HG03280 (cell line): ENCODE data around the gene FXYD4.
"Not testable (repeated sequence)": the region's sequence is repeated elsewhere in the genome, so short reads cannot be mapped to it uniquely, and the experiment has no call there.

Experiments
- ATAC-seq: cut with Tn5 transposase; IDR thresholded peaks from one replicate; pipeline ENCODE4 v1.9.1; 2021; ENCODE audit warnings: mild to moderate bottlenecking, moderate library complexity; ENCODE audit not compliant: unreplicated experiment

FXYD4 gene, protein sequence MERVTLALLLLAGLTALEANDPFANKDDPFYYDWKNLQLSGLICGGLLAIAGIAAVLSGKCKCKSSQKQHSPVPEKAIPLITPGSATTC

DNA sequence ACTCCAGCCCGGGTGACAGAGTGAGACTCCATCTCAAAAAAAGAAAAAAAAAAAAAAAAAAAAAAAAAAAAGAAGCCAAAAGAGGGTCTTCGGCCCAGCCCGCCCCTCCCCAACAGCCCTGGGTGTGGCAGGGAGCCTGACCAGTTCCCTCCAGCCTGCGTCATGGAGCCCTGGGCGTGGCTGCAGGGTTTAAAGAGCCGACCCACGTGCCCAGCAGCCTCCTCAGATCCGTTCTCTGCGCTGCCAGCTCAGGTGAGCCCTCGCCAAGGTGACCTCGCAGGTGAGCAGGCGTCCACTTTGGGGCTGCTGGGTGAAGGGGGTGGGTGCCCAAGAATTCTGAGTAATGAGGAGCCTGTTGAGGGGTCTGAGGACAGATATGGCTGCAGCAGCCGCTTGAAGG is at the start of gene FXYD4:
Gene FXYD4, plus strand, starts transcription at position 219 of the 400 bp plus-strand sequence. CDS start 2,111 bp downstream, outside the sequence.
- ATAC-seq: no peak

DNA sequence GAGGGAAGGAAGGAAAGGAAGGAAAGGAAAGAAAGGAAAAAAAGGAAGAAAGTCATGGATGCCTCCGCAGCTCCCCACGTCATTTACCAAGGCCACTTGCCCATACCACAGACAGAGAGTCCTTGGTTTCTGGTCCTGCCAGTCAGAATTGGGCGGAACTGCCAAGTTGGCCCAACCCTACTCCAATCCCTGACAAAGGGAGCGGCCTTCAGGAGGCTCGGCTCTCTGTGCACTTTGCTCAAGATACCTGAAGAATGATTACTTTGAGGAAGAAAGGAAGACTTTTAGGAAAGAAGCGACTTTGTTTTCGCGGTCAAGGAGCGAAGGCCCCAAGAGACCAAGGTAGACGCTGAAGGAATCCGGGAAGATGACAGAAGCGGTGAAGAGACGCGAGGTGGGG is 49.1 kb upstream of the FXYD4 start:
- ATAC-seq: no peak

DNA sequence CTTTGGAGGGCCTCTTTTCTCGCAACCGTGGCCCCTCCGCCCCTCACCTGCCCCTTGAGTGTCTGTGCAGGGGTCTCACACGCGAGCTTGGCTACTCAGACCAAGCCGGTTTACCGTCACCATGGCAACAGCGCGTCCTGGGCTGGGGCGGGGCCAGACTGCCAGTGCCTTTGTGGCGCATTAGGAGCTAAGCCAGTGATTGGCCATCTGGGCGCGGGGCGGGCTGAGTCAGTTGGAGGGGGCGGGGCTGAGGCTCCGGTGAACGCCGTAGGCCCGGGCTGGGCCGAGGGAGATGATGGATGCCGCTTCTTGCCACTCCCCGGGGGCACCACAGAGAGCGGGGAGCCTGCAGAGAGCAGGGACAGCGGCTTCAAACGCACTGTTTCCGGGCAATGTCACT is 48.7 kb upstream of the FXYD4 start:
- peak; percentile 60 for ATAC-seq

DNA sequence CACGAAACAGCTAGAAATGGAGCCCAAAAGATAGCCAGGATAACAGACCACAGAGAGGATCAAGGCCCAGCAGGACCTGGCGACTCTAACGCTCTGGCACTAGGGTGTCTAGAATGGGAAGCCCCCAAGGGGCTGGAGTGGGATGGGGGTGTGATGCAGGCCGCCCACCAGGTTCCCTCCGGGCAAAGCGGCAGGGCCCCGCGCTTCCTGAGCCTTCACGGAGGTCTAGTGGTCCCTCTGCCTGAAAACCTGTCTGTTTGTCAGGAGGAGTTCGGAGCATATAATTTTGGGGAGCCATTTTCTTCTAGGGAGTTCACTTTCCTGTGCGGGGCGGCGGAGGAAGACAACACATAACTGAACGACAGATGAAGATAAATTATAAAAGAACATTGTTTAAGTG is 48.2 kb upstream of the FXYD4 start:
- ATAC-seq: no peak

DNA sequence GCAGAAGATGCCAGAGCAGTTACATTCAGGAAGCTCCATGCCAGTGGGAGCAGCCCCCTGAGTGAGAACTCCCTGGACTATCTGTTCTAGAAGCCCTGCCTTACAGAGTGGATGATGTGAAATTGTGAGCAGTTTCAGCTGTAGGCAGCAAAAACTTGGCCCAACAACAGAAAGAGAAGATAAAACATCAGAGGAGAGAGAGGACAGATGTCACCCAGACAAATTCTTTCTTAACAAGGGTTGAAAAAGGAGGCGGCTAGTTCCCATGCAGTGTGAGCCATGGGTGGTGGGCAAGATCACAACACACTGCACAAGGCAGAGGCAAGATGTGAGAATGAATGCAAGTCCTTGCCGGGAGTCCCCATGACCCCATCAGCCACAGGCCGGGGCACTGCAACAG is 46.6 kb upstream of the FXYD4 start:
- ATAC-seq: no peak

DNA sequence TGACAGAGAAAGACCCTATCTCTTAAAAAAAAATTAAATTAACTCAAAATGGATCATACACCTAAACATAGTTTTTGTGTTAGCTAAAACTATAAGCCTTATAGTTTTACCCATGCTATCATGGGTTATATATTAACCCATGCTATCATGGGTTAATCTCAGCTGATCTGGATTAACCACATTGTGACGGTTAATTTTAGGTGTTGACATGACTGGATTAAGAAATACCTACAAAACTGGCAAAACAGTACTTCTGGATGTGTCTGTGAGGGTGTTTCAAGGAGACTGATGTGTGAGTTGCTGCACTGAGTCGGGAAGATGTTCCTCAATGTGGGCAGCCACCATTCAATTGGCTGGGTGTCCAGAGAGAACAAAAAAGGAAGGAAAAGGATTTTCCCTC is 44.3 kb upstream of the FXYD4 start:
- no peak for ATAC-seq

DNA sequence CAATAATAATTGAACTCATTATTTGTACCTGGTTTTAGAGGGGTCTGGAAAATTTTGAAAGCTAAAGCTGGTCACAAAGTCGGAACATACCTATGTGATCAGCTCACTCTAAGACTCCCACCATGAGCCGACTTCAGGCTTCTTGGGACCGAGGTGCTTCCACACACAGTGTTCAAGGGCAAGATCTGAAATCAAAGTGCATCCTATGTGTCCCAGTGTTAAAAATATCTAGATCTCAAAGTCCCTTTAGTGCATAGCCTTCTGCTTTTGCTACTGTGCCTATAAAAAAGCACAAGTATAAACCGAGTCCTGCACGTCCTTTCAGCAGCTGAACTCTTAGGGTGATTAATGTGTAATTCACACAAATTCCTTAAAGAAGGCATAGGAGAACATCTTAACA is 43.5 kb upstream of the FXYD4 start:
- no peak for ATAC-seq

DNA sequence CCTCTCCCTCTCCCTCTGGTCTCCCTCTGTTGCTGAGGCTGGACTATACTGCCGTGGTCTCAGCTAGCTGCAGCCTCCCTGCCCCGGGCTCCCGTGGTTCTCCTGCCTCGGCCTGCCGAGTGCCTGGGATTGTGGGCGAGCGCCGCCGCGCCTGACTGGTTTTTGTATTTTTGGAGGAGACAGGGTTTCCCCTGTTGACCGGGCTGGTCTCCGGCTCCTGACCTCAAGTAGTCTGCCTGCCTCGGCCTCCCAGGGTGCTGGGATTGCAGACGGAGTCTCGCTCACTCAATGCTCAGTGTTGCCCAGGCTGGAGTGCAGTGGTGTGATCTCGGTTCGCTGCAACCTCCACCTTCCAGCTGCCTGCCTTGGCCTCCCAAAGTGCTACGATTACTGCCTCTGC is 42.6 kb upstream of the FXYD4 start:
- ATAC-seq: not testable (repeated sequence)

DNA sequence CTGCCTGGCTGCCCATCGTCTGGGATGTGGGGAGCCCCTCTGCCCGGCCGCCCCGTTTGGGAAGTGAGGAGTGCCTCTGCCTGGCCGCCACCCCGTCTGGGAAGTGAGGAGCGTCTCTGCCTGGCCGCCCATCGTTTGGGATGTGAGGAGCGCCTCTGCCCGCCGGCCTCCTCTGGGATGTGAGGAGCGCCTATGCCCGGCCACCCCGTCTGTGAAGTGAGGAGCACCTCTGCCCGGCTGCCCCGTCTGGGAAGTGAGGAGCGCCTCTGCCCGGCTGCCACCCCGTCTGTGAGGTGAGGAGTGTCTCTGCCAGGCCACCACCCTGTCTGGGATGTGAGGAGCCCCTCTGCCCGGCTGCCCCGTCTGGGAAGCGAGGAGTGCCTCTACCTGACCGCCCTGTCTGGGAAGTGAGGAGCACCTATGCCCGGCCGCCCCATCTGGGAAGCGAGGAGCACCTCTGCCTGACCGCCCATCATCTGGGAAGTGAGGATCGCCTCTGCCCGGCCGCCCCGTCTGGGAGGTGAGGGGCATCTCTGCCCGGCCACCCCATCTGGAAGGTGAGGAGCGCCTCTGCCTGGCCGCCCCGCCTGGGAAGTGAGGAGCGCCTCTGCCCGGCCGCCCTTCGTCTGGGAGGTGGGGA is 42.1 kb upstream of the FXYD4 start:
- ATAC-seq: not testable (repeated sequence)

DNA sequence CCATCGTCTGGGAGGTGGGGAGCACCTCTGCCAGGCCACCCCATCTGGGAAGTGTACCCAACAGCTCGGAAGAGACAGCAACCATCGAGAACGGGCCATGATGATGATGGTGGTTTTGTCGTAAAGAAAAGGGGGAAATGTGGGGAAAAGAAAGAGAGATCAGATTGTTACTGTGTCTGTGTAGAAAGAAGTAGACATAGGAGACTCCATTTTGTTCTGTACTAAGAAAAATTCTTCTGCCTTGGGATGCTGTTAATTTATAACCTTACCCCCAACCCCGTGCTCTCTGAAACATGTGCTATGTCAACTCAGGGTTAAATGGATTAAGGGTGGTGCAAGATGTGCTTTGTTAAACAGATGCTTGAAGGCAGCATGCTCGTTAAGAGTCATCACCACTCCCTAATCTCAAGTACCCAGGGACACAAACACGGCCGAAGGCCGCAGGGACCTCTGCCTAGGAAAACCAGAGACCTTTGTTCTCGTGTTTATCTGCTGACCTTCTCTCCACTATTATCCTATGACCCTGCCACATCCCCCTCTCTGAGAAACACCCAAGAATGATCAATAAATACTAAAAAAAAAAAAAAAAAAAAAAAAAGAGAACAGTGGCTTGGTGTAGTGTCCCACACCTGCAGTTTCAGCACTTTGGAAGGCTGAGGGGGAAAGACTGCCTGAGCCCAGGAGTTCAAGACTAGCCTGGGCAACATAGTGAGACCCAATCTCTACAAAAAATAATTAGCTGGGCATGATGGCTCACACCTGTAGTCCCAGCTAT is 41.2 kb upstream of the FXYD4 start:
- not testable (repeated sequence) for ATAC-seq

DNA sequence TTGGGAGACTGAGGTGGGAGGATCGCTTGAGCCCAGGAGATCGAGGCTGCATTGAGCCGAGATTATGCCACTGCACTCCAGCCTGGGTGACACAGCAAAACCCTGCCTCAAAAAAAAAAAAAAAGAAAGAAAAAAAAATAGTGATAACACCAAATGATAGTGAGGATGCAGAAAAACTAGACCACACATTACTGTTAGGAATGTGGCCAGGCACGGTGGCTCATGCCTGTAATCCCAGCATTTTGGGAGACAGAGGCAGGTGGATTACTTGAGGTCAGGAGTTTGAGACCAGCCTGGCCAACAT is 40.7 kb upstream of the FXYD4 start:
- not testable (repeated sequence) for ATAC-seq

DNA sequence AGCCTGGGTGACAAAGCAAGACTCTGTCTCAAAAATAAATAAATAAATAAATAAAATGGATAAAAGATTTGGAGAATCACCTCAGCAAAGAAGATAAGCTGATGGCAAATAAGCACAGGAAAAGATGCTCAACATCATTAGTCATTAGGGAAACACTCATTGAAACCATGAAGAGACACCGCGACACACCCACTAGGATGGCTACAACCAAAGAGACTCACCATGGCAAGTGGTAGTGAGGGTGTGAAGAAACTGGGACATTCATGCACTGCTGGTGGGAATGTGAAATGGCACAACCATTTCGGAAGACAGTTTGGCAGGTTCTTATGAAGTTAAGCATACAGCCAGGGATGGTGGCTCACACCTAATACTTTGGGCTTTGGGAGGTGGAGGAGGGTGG is 37.8 kb upstream of the FXYD4 start:
- no peak for ATAC-seq

DNA sequence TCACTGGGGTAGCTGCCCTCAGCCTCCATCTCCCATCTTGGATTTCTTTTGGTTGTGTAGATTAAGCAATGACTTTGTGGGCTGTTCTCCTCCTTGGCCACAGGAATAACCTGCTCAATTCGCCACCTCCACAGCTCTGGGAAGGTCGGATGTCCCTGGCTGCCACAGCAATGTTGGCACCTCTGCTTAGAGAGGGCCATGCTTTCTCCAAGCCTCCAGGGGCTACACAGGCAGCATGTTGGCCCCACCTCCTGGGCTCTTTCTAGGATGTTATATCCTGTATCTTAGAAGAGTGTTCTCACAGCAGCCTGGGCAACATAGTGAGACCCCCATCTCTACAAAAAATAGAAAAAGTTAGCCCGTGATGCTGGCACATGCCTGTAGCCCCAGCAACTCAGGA is 35.4 kb upstream of the FXYD4 start:
- ATAC-seq: no peak

DNA sequence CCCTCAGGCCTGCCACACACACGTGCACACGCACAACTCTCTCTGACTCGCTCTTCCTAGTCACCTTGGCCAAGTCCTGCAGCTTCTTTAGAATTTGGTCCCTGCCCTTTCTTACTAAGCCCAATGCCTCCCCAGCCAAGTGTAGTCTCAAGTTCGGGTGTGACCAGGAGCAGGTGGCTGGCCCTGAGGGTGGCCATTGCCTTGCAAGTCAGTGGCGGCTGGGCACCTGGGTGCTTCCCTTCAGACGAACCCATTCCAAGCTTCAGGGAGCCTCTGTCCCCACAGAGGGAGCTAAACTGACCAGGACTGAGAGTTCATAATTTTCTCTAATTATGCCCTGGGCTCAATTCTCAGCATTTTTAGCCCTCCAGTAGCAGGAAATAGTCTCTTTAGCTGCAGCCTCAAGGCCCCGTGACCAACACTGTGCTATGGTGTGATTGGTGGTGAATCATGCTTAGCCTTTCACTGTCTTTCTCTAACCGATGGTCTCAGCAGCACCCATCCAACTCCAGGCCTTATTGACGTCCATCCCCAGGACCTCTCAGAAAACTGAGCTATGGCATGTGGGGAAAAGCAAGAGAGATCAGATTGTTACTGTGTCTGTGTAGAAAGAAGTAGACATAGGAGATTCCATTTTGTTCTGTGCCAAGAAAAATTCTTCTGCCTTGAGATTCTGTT is 34.7 kb upstream of the FXYD4 start:
- no peak for ATAC-seq

DNA sequence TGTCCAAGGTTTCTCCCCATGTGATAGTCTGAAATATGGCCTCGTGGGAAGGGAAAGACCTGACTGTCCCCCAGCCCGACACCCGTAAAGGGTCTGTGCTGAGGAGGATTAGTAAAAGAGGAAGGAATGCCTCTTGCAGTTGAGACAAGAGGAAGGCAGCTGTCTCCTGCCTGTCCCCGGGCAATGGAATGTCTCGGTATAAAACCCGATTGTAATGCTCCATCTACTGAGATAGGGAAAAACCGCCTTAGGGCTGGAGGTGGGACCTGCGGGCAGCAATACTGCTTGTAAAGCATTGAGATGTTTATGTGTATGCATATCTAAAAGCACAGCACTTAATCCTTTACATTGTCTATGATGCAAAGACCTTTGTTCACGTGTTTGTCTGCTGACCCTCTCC is 33.9 kb upstream of the FXYD4 start:
- not testable (repeated sequence) for ATAC-seq

DNA sequence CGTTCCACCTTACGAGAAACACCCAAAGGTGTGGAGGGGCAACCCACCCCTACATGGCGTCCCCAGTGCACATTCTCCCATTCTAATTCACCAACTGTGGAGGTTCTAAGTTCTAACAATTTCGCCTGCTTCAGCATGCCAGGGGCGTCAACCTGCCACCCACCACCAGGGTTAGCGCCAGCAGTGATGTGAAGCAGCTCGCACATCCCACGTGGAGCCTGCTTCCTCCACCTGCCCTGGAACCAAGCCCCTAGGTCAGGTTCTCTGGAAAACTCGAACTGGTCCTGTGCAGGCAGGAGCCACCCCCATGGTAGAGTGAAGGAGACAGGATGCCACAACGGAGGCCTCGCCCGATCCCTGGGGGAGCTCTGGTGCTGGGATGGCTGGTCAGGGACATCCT is 33.3 kb upstream of the FXYD4 start:
- no peak for ATAC-seq

DNA sequence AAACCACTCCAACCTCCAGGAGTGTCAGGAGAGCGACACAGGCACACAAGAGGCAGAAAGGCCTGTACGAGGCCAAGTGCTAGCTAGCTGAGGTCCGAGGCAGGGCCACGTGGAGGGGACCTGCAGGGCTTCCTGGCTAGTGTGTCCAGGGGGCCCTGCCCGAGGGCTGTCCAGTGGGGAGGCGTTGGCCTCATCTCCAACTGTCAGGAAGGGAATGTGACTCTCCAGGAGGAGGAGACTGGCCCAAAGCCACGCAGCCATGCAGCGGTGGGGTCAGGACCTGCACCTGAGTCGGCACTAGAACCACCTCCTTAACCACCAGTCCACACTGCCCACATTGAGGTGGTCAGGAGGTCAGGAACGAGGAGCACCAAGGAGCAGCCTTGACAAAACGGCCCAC is 32.3 kb upstream of the FXYD4 start:
- no peak for ATAC-seq

DNA sequence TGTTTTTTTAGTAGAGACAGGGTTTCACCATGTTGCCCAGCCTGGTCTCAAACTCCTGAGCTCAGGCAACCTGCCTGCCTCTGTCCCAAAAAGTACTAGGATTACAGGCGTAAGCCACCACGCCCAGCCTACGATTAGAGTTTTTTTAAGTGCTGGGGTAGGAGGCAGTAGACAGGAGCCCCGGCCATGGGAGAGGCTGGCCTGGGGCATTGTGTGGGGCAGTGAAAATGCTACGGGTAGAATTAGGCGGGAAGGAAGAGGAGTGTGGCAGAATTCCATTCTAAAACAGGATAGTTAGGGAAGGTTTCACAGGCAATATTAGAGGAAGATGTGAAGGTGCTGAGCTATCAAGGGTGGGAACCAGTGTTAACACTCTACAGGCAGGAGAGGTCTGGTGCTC is 31.3 kb upstream of the FXYD4 start:
- ATAC-seq: no peak

DNA sequence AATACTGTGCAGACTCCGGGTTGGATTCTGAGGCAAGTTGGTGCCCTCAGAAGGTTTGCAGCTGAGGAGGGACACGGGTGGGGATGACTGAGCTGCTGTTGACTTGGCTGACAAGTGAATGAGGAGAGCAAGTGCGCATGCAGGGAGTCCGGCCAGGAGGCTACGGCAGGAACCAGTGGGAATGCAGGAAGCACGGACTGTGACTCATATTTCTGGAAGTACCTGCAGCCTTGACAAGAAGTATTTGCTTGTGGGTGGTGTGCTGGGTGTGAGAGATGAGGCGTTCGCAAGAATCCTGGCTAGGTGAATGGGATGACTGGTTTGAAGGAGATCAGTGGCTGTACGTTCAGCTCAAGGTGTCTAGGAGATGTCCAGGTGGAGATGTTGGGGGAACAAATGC is 30.8 kb upstream of the FXYD4 start:
- no peak for ATAC-seq

DNA sequence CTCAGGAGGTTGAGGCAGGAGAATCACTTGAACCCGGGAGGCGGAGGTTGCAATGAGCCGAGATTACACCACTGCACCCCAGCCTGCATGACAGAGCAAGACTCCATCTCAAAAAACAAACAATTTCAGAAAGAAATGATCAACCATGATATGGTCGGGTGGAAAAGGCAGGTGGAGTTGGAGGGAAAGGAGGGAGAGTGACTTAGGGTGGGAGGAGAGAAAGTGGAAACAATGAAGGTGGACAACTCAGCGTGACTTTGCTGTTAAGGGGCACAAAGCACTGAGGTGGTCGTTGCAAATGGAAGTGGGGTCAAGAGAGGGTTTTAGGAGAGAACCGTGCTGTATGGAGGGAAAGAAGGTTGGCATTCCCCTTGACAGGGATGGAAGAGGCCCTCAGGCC is 30.0 kb upstream of the FXYD4 start:
- ATAC-seq: no peak

DNA sequence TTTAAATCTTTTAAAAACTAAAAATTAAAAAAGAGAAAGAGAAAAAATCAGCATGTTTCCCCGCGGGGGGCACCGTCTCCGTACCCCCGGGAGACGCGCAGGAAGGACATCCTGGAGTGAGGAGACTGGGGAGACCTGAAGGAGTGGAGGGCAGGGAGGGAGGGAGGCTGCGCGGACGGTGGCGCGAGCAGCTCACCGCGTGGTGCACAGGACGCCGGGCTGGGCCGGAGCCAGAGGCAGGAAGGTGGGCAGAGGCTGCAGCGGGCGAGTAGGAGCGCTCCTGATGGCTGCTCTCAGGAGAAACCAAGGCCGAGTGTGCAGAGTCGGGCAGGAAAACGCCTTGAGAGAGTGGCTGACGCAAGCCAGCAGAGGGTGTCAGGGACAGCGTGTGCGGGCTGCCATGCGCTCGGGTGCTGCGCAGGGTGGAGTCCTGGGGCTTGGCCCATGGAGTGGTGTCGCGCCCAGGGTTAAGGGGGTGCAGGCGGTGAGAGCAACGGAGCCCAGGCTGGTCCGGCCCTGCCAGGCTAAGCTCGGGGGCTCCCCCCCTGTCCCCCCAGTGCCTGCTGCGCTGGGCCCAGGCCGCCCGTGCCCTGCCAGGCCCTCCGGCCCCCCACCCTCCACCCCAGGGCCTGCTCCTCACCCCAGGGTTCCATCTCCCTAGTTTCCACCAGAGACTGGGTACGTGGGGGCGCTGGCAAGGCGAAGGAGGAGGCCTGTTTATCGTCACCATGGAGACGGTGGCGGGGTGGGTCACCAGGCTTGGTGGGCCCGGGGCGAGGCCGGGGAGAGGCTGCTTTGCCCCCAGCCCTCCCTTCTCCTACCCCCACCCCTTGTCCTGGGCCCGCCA is 28.9 kb upstream of the FXYD4 start:
- no peak for ATAC-seq
